Neuronal stem cell (in vitro differentiated cells): ENCODE measurements around the gene UNC5B. TPM values are rescaled to one million over a fixed set of nuclear protein-coding genes. Genes with fewer than 3 reads are reported as not detected.

Experiments
- DNase-seq: peaks from one replicate; pipeline ENCODE4 v3.0.0-alpha.2; 2013; ENCODE audit warnings: low spot score
- H2AFZ ChIP-seq: one replicate; pipeline ENCODE4 v1.6.1; 2013; ENCODE audit warnings: mild to moderate bottlenecking, low read length, inconsistent platforms
- H2AK5ac ChIP-seq: 2 replicates; pipeline ENCODE4 v1.6.1; 2013; ENCODE audit warnings: low read depth, mild to moderate bottlenecking, inconsistent platforms, low read length, moderate library complexity, mixed read lengths
- H2BK120ac ChIP-seq: 2 replicates; pipeline ENCODE4 v1.6.1; 2013; ENCODE audit warnings: low read depth, mild to moderate bottlenecking, inconsistent platforms, low read length, moderate library complexity, mixed read lengths
- H2BK12ac ChIP-seq: one replicate; pipeline ENCODE4 v1.6.1; 2013; ENCODE audit warnings: low read length, inconsistent platforms
- H2BK15ac ChIP-seq: 2 replicates; pipeline ENCODE4 v1.6.1; 2013; ENCODE audit warnings: mild to moderate bottlenecking, low read length, inconsistent platforms, mixed read lengths
- H2BK5ac ChIP-seq: one replicate; pipeline ENCODE4 v1.6.1; 2013; ENCODE audit warnings: inconsistent platforms, mild to moderate bottlenecking, low read length, moderate library complexity
- H3K14ac ChIP-seq: one replicate; pipeline ENCODE4 v1.6.1; 2013; ENCODE audit warnings: low read length, inconsistent platforms
- H3K18ac ChIP-seq: 2 replicates; pipeline ENCODE4 v1.6.1; 2013; ENCODE audit warnings: low read length, inconsistent platforms
- H3K23ac ChIP-seq: 2 replicates; pipeline ENCODE4 v1.6.1; 2013; ENCODE audit warnings: low read depth, mild to moderate bottlenecking, mixed read lengths, low read length, inconsistent platforms; ENCODE audit not compliant: poor library complexity
- H3K27ac ChIP-seq: replicated peaks from 3 replicates; pipeline ENCODE4 v1.5.1; 2013; ENCODE audit warnings: low read length, inconsistent platforms
- H3K27me3 ChIP-seq, 3 experiments: 2 replicates each; pipeline ENCODE4 v1.6.1; 2013; ENCODE audit warnings: low read length in 3 of 3, mild to moderate bottlenecking in 2 of 3, inconsistent platforms in 1 of 3, low read depth in 1 of 3, mixed read lengths in 1 of 3, moderate library complexity in 1 of 3; ENCODE audit not compliant: control insufficient read depth in 3 of 3, insufficient read depth in 3 of 3
- H3K36me3 ChIP-seq, 2 donors: replicated peaks in 1 of 2; 2 replicates each; pipeline ENCODE4 v1.6.1; 2013; ENCODE audit warnings: low read length in 2 of 2; ENCODE audit not compliant: control insufficient read depth in 2 of 2, insufficient read depth in 2 of 2
- H3K4ac ChIP-seq: 2 replicates; pipeline ENCODE4 v1.6.1; 2013; ENCODE audit warnings: inconsistent platforms, mild to moderate bottlenecking, low read length, moderate library complexity
- H3K4me1 ChIP-seq, 2 donors: 1 replicate in 1 of 2; 2 replicates in 1 of 2; pipeline ENCODE4 v1.6.1; 2013; ENCODE audit warnings: low read length in 2 of 2, low read depth in 1 of 2; ENCODE audit not compliant: control insufficient read depth in 2 of 2, insufficient read depth in 1 of 2
- H3K4me2 ChIP-seq: one replicate; pipeline ENCODE4 v1.6.1; 2013; ENCODE audit warnings: mild to moderate bottlenecking, low read length, inconsistent platforms; ENCODE audit not compliant: insufficient read depth, poor library complexity, severe bottlenecking
- H3K4me3 ChIP-seq, 2 donors: 2 replicates each; pipeline ENCODE4 v1.5.1; 2013; ENCODE audit warnings: low read length in 2 of 2, mild to moderate bottlenecking in 2 of 2, inconsistent platforms in 1 of 2, moderate library complexity in 1 of 2
- H3K79me1 ChIP-seq: one replicate; pipeline ENCODE4 v1.6.1; 2013; ENCODE audit warnings: low read depth, mild to moderate bottlenecking, inconsistent platforms, low read length, moderate library complexity
- H3K9ac ChIP-seq: one replicate; pipeline ENCODE4 v1.6.1; 2013; ENCODE audit warnings: mild to moderate bottlenecking, low read depth, low read length, inconsistent platforms; ENCODE audit not compliant: poor library complexity
- H3K9me3 ChIP-seq, 2 donors: replicated peaks in 1 of 2; 2 replicates each; pipeline versions ENCODE3 to v1.6.1; 2013; ENCODE audit warnings: low read length in 2 of 2, mild to moderate bottlenecking in 2 of 2, inconsistent platforms in 1 of 2, low read depth in 1 of 2, mixed read lengths in 1 of 2, moderate library complexity in 1 of 2; ENCODE audit not compliant: control insufficient read depth in 2 of 2, insufficient read depth in 1 of 2
- H4K8ac ChIP-seq: one replicate; pipeline ENCODE4 v1.6.1; 2013; ENCODE audit warnings: low read depth, mild to moderate bottlenecking, inconsistent platforms, low read length, moderate library complexity
- H4K91ac ChIP-seq: one replicate; pipeline ENCODE4 v1.6.1; 2013; ENCODE audit warnings: low read length, low read depth, mild to moderate bottlenecking, inconsistent platforms; ENCODE audit not compliant: poor library complexity
- WGBS, 2 donors: extraction: QIAGEN DNeasy Blood & Tissue Kit; methylation state at CpG; one replicate each; pipeline ENCODE4 v1.1.7; 2013; ENCODE audit warnings: missing lambda C conversion rate in 2 of 2, mixed read lengths in 1 of 2; ENCODE audit not compliant: insufficient read length in 2 of 2, insufficient replicate concordance in 1 of 2; ENCODE audit errors: extremely low coverage in 2 of 2; 5-methylcytosine and 5-hydroxymethylcytosine counted together
- polyA plus RNA-seq, 2 experiments: library from polyadenylated mRNA; stranded (reverse); fragments of 200-250 nt; gene quantifications; one replicate each; pipeline ENCODE4 v1.2.3, GENCODE V29; 2013

UNC5B gene
- 2.8 TPM for polyA plus RNA-seq (2013, experiment 1 of 2)
- polyA plus RNA-seq (2013, experiment 2 of 2) = 2.8 TPM

DNA sequence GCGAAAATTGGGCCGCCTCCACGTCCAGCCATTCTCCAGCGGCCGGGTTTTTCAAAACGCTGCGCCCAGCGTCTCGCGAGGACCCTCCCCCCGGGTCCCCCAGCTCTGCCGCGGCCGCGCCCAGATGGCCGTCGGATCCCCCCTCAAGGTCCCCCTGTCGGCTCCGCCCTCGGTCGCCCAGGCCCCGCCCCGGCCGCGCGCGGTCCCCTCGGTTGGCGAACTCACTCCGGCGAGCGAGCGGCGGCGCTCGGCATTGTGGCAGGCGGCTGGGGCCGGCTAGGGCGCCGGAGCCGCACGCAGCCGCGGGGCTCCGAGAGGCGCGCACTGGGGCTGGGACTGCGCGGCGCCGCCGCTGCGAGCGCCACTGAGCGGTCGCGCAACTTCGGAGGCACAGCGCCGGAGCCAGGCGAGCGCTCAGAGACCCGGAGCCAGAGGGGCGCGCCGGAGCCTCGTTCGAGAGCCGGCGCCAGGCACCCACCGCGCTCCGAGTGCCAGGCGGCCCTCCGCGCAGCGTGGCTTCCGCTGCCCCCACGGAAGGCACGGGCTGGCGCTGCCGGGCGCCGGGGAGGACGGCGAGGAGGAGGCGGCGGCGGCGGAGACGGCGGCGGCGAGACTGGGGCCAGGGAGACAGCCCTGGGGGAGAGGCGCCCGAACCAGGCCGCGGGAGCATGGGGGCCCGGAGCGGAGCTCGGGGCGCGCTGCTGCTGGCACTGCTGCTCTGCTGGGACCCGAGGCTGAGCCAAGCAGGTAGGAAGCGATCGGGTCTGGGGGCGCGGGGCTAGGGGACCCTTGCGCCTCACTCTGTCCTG, at the start of gene UNC5B:
UNC5B (plus strand) TSS at position 253 of the 809 bp plus-strand sequence; CDS start at position 669, 416 bp downstream.
- Histone ChIP-seq H3K27me3 (peaks cover 0 to 78% (median 32%) of the 10 kb centered on the region in 3 experiments), H3K36me3 (no peaks in the 10 kb centered on the region), H3K14ac (no peak within 1 kb of the TSS), H4K8ac (no peak within 1 kb of the TSS), H3K18ac (peak within 1 kb of the TSS; percentile 92), H3K4me2 (peak within 1 kb of the TSS; percentile 84), H3K27ac (no peak within 1 kb of the TSS), H3K4me1 (peaks cover 15 to 31% of the 10 kb centered on the region in 2 donors), H2BK15ac (peak within 1 kb of the TSS; percentile 18), H3K4me3 (peak within 1 kb of the TSS; percentile 41 to 87), H3K23ac (no peak within 1 kb of the TSS), H2AK5ac (no peak within 1 kb of the TSS), H2BK12ac (no peak within 1 kb of the TSS), H3K9ac (peak within 1 kb of the TSS; percentile 71), H3K9me3 (no peaks in the 10 kb centered on the region), H2AFZ (peak within 1 kb of the TSS; percentile 95), H3K79me1 (no peaks in the 10 kb centered on the region), H2BK120ac (no peak within 1 kb of the TSS), H3K4ac (no peak within 1 kb of the TSS), H2BK5ac (no peak within 1 kb of the TSS), H4K91ac (no peak within 1 kb of the TSS)
- no CpG with 5 or more reads among the region's 109 CpGs for WGBS, 2 donors
- peak; percentile 93 for DNase-seq

DNA sequence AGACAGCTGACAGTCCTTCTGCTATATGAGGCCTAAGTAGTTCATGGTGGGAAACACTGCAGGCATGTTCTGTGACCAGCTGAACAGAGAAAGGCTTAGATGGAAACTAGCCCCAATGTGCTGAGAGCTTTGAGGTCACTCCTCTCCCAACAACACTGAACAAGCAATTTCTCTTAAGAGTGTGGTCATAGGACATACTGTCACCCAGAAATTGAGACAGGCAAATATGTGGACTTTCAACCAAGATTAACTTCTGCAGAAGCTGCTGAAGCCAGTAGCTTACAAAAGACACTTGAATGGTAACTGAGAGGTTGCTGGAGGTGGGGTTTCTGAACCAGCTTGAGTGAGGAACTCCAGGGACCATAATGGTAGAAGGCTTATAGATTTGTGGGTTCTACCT, 38.9 kb upstream of the UNC5B start:
- Histone ChIP-seq H4K91ac (no peak overlapping the region), H3K4ac (no peak overlapping the region), H3K4me2 (no peak overlapping the region), H3K36me3 (no peaks in the 10 kb centered on the region), H3K23ac (no peak overlapping the region), H3K14ac (no peak overlapping the region), H3K4me3 (no peak overlapping the region), H3K18ac (no peak overlapping the region), H3K9me3 (no peaks in the 10 kb centered on the region), H2BK5ac (no peak overlapping the region), H4K8ac (no peak overlapping the region), H2BK15ac (no peak overlapping the region), H2AK5ac (no peak overlapping the region), H3K4me1 (peaks cover 0 to 6% of the 10 kb centered on the region in 2 donors), H3K27ac (no peak overlapping the region), H3K79me1 (no peaks in the 10 kb centered on the region), H2BK120ac (no peak overlapping the region), H3K9ac (no peak overlapping the region), H2AFZ (no peak overlapping the region), H2BK12ac (no peak overlapping the region), H3K27me3 (peaks cover 0 to 4% (median 0%) of the 10 kb centered on the region in 3 experiments)
- no peak for DNase-seq

DNA sequence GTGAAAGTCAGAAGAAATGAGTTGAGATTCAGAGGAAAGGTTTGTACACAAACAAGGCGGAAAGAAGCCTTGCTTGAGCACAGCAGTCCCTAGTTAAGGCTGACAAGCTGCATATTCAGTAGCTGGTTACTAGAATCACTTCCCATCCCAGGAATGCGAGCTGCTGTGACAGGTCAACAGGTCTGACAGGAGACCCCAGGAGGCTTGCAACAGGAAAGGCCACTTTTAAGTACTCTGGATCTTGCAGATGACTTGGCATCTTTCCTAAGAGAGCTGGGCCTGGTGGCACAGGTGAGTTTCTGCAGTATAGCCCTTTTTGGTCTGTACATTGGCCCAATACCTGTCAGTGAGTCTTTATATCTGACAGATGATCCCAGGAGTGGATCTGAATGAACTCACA, 35.7 kb upstream of the UNC5B start:
- Histone ChIP-seq H3K9me3 (no peaks in the 10 kb centered on the region), H2BK120ac (no peak overlapping the region), H3K9ac (no peak overlapping the region), H3K18ac (no peak overlapping the region), H2BK15ac (no peak overlapping the region), H3K4me1 (peaks cover 0 to 6% of the 10 kb centered on the region in 2 donors), H3K4ac (no peak overlapping the region), H3K79me1 (no peaks in the 10 kb centered on the region), H4K91ac (no peak overlapping the region), H3K27me3 (peaks cover 0 to 4% (median 0%) of the 10 kb centered on the region in 3 experiments), H3K23ac (no peak overlapping the region), H3K4me2 (no peak overlapping the region), H2BK12ac (no peak overlapping the region), H2AFZ (no peak overlapping the region), H3K4me3 (no peak overlapping the region), H3K27ac (no peak overlapping the region), H3K36me3 (no peaks in the 10 kb centered on the region), H2AK5ac (no peak overlapping the region), H3K14ac (no peak overlapping the region), H2BK5ac (no peak overlapping the region), H4K8ac (no peak overlapping the region)
- DNase-seq = no peak
- WGBS, 2 donors = no CpG with 5 or more reads among the region's 2 CpGs

DNA sequence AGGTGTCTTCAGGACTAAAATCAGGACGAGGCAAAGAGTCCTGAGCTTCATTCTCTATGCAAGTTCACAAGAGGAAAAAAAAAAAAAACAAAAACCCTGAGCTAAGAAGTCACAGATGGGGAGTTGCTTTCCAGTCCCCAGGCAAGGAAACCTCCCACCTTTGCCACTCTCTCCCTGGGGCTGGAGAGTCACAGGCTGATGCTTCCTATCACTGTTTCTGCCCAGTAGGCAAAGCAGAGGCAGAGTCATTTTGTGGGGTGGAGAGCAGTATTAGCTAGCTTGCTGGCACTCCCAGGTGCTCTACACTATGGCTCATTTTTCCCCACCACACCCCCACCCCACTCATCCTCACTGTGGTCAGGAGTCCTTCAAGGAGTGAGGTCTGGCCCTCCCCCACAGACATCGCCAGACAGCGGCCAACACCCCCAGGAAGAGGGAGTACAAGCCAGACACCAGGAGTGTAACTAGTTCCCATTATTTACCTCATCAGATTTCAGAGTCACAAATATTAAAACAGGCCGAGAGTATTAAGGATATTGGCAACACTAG, 34.6 kb upstream of the UNC5B start:
- no peak overlapping the region for H3K4ac ChIP-seq
- no peak overlapping the region for H2BK15ac ChIP-seq
- no peak overlapping the region for H2BK5ac ChIP-seq
- DNase-seq = no peak
- no peaks in the 10 kb centered on the region for H3K9me3 ChIP-seq
- no peaks in the 10 kb centered on the region for H3K79me1 ChIP-seq
- no peak overlapping the region for H2BK120ac ChIP-seq
- WGBS, 2 donors = no CpG with 5 or more reads among the region's 4 CpGs
- no peak overlapping the region for H3K18ac ChIP-seq
- H4K91ac ChIP-seq = no peak overlapping the region
- H3K4me3 ChIP-seq = no peak overlapping the region
- no peak overlapping the region for H3K14ac ChIP-seq
- no peak overlapping the region for H2AFZ ChIP-seq
- H3K4me2 ChIP-seq = no peak overlapping the region
- no peak overlapping the region for H2BK12ac ChIP-seq
- no peak overlapping the region for H3K23ac ChIP-seq
- no peaks in the 10 kb centered on the region for H3K36me3 ChIP-seq
- H3K9ac ChIP-seq = no peak overlapping the region
- no peak overlapping the region for H4K8ac ChIP-seq
- no peak overlapping the region for H3K27ac ChIP-seq
- peaks cover 0 to 6% of the 10 kb centered on the region in 2 donors for H3K4me1 ChIP-seq
- H2AK5ac ChIP-seq = no peak overlapping the region
- H3K27me3 ChIP-seq = peaks cover 0 to 4% (median 0%) of the 10 kb centered on the region in 3 experiments
